Suprapubic skin (tissue), 4 donors: ENCODE data around the gene ANAPC10. TPM values are rescaled to one million over a fixed set of nuclear protein-coding genes. Genes with fewer than 3 reads are reported as not detected.
"Not testable (repeated sequence)": the region's sequence is repeated elsewhere in the genome, so short reads cannot be mapped to it uniquely, and the experiment has no call there.

Experiments
- DNase-seq, 2 donors: peaks; one replicate each; pipeline ENCODE4 v3.0.0-alpha.2; 2019; ENCODE audit warnings: low spot score in 2 of 2
- H3K27ac ChIP-seq: fragments of 200-600 bp; sonication (generic); one replicate; pipeline ENCODE4 v1.5.1; 2019
- H3K27me3 ChIP-seq: fragments of 200-600 bp; sonication (generic); one replicate; pipeline ENCODE4 v1.5.1; 2019
- H3K36me3 ChIP-seq: fragments of 200-600 bp; sonication (generic); one replicate; pipeline ENCODE4 v1.5.1; 2019
- H3K4me1 ChIP-seq: fragments of 200-600 bp; sonication (generic); one replicate; pipeline ENCODE4 v1.5.1; 2019
- H3K4me3 ChIP-seq: fragments of 200-600 bp; sonication (generic); one replicate; pipeline ENCODE4 v1.5.1; 2019; ENCODE audit warnings: mild to moderate bottlenecking
- H3K9me3 ChIP-seq: fragments of 200-600 bp; sonication (generic); one replicate; pipeline ENCODE4 v1.5.1; 2019
- EP300 ChIP-seq: sonication (generic); formaldehyde crosslinking; IDR thresholded peaks from one replicate; pipeline ENCODE4 v1.6.1; 2017; ENCODE audit warnings: antibody characterized with exemption
- POLR2A ChIP-seq, 2 donors: fragments of 450-650 bp; IDR thresholded peaks; one replicate each; pipeline ENCODE4 v1.6.1; 2017; ENCODE audit warnings: antibody characterized with exemption in 2 of 2, mild to moderate bottlenecking in 2 of 2, moderate library complexity in 2 of 2
- POLR2AphosphoS5 ChIP-seq, 3 donors: sonication (generic); formaldehyde crosslinking; IDR thresholded peaks; one replicate each; pipeline ENCODE4 v1.6.1; 2017; ENCODE audit warnings: antibody characterized with exemption in 3 of 3
- WGBS: methylation state at CpG from one replicate; pipeline ENCODE4 v1.1.5; 2018; 5-methylcytosine and 5-hydroxymethylcytosine counted together
- total RNA-seq, 4 donors: library from RNA; depleted of rRNA; stranded (reverse); fragments of >200 nt; gene quantifications; one replicate each; pipeline ENCODE4 v1.1.0, GENCODE V29; 2016
- TF ChIP-seq, protein P1 (sequence below), 2 donors: fragments of 200-600 bp in 1 of 2; fragments of 450-650 bp in 1 of 2; sonication (generic) in 1 of 2; IDR thresholded peaks; one replicate each; pipeline ENCODE4 v1.5.1; 2016 to 2019; ENCODE audit warnings: antibody characterized with exemption in 2 of 2, mild to moderate bottlenecking in 1 of 2, moderate library complexity in 1 of 2

ANAPC10 gene, protein sequence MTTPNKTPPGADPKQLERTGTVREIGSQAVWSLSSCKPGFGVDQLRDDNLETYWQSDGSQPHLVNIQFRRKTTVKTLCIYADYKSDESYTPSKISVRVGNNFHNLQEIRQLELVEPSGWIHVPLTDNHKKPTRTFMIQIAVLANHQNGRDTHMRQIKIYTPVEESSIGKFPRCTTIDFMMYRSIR
- 10 to 100 TPM; 16.1 to 30.1 (median 24.0) TPM for total RNA-seq

GRCh38 chr4:145097821-145098674, at the start of gene ANAPC10, which contains the start of gene ABCE1:
ANAPC10 (minus strand) TSS chr4:145098196; CDS start chr4:145096099, 2,097 bp downstream.
ABCE1 (plus strand) TSS chr4:145098311; CDS start chr4:145104413, 6,102 bp downstream.
- Histone ChIP-seq H3K27ac (peak within 1 kb of the TSS; percentile 95), H3K27me3 (no peaks in the 10 kb centered on the region), H3K4me3 (peak within 1 kb of the TSS; percentile 89), H3K9me3 (no peaks in the 10 kb centered on the region), H3K4me1 (peaks cover 44% of the 10 kb centered on the region), H3K36me3 (peaks cover 24% of the 10 kb centered on the region)
- peak; percentile 96 to 97 for DNase-seq
- WGBS, result under 1% methylated on average over 60 of the region's 67 CpGs
- peak; percentile 52 to 84 (median 82) for TF ChIP-seq POLR2AphosphoS5 (IDR thresholded peaks at IDR 0.05)
- no peak for TF ChIP-seq EP300
- peak in 1 of 2 donors; percentile 55 for TF ChIP-seq POLR2A (IDR thresholded peaks at IDR 0.05)
- TF ChIP-seq, protein P1, sequence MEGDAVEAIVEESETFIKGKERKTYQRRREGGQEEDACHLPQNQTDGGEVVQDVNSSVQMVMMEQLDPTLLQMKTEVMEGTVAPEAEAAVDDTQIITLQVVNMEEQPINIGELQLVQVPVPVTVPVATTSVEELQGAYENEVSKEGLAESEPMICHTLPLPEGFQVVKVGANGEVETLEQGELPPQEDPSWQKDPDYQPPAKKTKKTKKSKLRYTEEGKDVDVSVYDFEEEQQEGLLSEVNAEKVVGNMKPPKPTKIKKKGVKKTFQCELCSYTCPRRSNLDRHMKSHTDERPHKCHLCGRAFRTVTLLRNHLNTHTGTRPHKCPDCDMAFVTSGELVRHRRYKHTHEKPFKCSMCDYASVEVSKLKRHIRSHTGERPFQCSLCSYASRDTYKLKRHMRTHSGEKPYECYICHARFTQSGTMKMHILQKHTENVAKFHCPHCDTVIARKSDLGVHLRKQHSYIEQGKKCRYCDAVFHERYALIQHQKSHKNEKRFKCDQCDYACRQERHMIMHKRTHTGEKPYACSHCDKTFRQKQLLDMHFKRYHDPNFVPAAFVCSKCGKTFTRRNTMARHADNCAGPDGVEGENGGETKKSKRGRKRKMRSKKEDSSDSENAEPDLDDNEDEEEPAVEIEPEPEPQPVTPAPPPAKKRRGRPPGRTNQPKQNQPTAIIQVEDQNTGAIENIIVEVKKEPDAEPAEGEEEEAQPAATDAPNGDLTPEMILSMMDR (IDR thresholded peaks at IDR 0.05), result no peak

GRCh38 chr4:145136219-145136618, 38.2 kb upstream of the ANAPC10 start:
- 64% methylated on average over 1 of the region's 1 CpG for WGBS
- not testable (repeated sequence) for DNase-seq

GRCh38 chr4:145132511-145133098, 34.6 kb upstream of the ANAPC10 start:
- no peak for DNase-seq
- WGBS, result 69% methylated on average over 5 of the region's 5 CpGs

More at GRCh38 chr4:145136219-145136618, 38.2 kb upstream of the ANAPC10 start:
- H3K27ac ChIP-seq, H3K9me3 ChIP-seq, H3K4me1 ChIP-seq, H3K27me3 ChIP-seq, H3K4me3 ChIP-seq: not testable (repeated sequence)
- H3K36me3 ChIP-seq, result peaks cover 45% of the 10 kb centered on the region

DNA sequence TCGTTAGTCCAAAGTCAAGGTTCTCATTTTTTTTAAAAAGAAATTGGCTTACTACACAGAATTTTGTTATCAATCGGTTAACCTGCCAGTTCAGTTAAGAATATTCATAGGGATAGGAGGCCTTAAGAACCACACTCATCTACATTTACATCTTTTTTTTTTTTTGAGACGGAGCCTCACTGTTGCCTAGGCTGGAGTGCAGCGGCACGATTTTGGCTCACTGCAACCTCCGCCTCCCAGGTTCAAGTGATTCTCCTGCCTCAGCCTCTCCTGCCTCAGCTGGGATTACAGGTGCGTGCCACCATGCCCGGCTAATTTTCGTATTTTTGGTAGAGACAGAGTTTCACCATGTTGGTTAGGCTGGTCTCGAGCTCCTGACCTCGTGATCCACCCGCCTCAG, 33.9 kb upstream of the ANAPC10 start:
- H3K27ac ChIP-seq, result no peak overlapping the region
- no peak overlapping the region for H3K4me3 ChIP-seq
- 94% methylated on average over 12 of the region's 12 CpGs for WGBS
- H3K36me3 ChIP-seq, result peaks cover 28% of the 10 kb centered on the region
- H3K9me3 ChIP-seq, result no peaks in the 10 kb centered on the region
- no peaks in the 10 kb centered on the region for H3K27me3 ChIP-seq
- DNase-seq, result no peak
- H3K4me1 ChIP-seq, result peaks cover 3% of the 10 kb centered on the region
- TF ChIP-seq, protein P1 (IDR thresholded peaks at IDR 0.05), result no peak
- TF ChIP-seq POLR2AphosphoS5 (IDR thresholded peaks at IDR 0.05) (no peak), POLR2A (IDR thresholded peaks at IDR 0.05) (no peak), EP300 (no peak)

More at GRCh38 chr4:145132511-145133098, 34.6 kb upstream of the ANAPC10 start:
- no peaks in the 10 kb centered on the region for H3K27me3 ChIP-seq
- no peaks in the 10 kb centered on the region for H3K9me3 ChIP-seq
- no peak overlapping the region for H3K27ac ChIP-seq
- TF ChIP-seq POLR2AphosphoS5 (IDR thresholded peaks at IDR 0.05) (no peak), EP300 (no peak), POLR2A (IDR thresholded peaks at IDR 0.05) (no peak)
- TF ChIP-seq, protein P1 (IDR thresholded peaks at IDR 0.05), result no peak
- no peak overlapping the region for H3K4me3 ChIP-seq
- peaks cover 28% of the 10 kb centered on the region for H3K36me3 ChIP-seq
- H3K4me1 ChIP-seq, result peaks cover 3% of the 10 kb centered on the region

DNA sequence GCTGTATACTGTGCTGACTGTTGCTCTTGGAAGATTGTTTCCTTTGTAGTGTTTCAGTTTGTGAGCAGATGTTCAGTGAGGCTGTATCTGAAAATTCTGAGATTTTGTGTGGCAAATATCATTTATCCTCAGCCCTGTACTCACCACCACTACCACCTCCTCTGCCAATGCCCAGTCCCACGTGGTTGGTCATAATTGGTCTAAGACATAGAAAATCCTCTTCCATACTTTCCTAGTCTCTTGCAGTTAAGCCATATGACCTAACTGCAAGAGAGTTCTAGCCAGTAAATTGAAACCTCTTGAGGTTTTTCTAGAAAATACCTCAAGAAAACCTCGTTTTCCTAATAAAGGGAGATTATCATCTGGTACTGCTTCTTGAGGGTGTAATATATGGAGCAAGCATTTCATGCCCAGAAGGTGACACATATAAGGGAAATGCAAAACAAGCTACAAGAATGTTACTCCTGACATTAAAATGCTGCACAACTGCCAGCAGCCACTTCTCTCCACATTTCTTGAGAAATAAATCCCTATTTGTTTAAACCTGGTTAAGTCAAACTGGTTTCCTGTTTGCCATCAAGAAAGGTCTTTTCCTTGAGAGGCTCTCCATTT, 32.9 kb upstream of the ANAPC10 start:
- peaks cover 3% of the 10 kb centered on the region for H3K4me1 ChIP-seq
- H3K27ac ChIP-seq, result no peak overlapping the region
- TF ChIP-seq POLR2A (IDR thresholded peaks at IDR 0.05) (no peak), EP300 (no peak), POLR2AphosphoS5 (IDR thresholded peaks at IDR 0.05) (no peak)
- TF ChIP-seq, protein P1 (IDR thresholded peaks at IDR 0.05), result no peak
- peaks cover 37% of the 10 kb centered on the region for H3K36me3 ChIP-seq
- no peak for DNase-seq
- no peaks in the 10 kb centered on the region for H3K9me3 ChIP-seq
- no peak overlapping the region for H3K4me3 ChIP-seq
- 39% methylated on average over 2 of the region's 2 CpGs for WGBS
- no peaks in the 10 kb centered on the region for H3K27me3 ChIP-seq
